SW 1271 (cell line): ENCODE results near the gene POLA2.
"Not testable (repeated sequence)": the region's sequence is repeated elsewhere in the genome, so short reads cannot be mapped to it uniquely, and the experiment has no call there.

Experiments
- DNase-seq, 2 experiments: peaks; one replicate each; lab custom pipeline; 2025; lab: John Stamatoyannopoulos, UW

Gene POLA2

DNA sequence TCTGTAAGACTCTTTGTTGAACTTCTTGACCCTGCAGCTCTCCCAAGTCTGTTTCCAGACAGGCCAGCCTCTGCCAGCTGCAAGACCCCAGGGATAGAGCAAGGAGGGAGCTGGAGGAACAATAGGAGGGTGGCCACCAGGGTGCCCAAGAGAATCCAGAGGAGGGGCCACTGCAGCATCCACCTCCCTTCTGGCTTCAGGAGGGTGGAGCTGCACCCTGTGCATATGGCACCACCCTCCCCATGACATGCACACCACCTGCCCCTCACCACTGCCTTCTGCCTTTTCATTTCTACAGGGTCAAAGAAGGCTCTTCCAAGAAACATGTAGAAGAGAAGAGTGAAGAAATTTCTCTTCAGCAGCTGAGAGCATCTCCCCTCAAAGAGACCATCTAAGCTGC is 20.1 kb upstream of the POLA2 start:
- DNase-seq = no peak

DNA sequence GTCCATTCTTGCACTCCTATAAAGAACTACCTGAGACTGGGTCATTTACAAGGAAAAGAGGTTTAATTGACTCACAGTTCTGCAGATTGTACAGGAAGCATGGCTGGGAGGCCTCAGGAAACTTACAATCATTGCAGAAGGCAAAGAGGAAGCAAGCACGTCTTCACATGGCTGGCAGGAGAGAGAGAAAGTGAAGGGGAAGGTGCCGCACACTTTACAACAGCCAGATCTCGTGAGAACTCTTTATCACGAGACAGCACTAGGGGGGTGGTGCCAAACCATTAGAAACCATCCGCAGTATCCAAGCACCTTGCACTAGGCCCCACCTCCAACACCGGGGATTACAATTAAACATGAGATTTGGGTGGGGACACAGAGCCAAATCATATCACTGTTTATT is 19.4 kb upstream of the POLA2 start:
- DNase-seq = no peak

DNA sequence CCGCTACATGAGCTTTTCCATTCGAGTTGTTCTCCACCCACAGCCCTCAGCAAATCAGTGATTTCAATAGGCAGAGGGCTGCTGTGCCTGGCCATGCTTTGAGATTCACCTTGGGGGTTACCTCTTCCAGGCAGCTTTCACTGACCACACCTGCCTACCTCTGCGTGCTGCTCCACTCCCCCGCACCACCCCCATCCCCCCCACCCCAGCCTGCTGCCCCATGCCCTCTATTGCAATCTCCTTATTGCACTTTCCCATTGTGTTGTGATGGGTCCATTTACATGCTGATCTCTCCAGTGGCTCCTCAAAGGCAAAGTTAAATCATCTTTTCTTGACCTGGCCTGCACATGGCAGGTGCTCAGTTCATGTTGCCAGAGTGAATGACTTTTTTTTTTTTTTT is 18.0 kb upstream of the POLA2 start:
- DNase-seq = no peak

DNA sequence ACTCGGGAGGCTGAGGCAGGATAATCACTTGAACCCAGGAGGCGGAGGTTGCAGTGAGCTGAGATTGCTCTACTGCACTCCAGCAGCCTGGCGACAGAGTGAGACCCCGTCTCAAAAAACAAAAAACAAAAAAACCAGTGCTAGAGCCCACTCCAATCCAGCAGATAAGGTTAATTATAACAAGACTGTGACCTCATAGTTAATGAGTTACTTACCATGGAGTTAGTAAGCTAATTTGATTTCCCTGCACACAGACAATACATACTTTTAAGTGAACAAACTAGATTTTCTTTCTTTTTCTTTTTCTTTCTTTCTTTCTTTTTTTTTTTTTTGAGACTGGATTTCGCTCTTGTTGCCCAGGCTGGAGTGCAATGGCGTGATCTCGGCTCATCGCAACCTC is 16.7 kb upstream of the POLA2 start:
- DNase-seq = not testable (repeated sequence)

DNA sequence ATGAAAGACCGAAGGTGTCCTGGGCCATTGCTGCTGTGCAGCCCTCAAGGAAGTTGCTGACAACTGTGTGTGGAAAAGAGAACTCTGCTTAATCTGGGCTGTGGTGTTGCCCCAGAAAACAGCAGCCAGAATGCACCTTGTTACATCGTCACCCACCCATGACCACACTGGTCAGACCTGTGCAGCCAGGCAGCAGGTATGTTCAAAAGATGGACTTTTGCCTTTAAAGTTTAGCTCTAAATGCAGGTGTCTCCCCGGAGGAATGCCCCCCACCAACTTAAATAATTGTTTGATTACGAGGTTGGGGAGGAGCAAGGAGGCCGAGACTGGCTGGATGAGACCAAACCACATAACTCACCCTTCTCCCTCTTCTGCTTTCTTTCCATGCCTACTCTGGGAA is 15.3 kb upstream of the POLA2 start:
- no peak for DNase-seq

DNA sequence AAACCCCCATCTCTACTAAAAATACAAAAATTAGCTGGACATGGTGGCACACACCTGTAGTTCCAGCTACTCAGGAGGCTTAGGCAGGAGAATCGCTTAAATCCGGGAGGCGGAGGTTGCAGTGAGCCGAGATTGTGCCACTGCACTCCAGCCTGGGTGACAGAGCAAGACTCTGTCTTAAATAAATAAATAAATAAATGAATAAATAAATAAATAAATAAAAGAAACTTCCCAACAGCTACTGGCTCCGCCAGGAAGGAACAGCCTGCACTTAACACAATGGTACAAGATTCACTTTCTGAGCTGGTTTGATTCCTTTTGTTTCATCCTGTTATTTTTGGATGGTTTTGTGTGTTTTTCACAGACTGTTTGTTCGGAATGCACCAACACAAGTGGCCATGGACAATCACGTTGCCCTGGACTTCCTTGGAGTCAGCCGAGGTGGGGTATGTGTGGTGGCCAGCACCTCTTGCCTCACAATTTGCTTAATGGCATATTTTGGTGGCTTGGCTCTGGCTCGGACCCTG is 13.5 kb upstream of the POLA2 start:
- not testable (repeated sequence) for DNase-seq

DNA sequence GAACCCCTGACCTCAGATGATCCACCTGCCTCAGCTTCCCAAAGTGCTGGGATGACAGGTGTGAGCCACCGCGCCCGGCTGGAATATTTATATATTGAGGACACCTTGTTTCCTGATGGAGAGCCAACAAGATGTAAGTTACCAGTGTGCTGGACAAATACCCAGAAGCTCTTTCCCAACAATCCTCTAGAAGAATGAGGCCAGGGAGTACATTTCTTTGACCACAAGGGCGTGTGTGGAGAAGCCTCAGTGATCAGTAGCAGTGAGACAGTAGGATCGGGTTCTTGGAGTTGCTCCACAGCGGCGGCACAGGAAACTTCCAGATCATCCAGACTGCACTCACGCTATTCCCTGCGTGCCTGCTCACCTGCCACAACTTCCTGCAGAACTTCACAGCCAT is 10.3 kb upstream of the POLA2 start:
- DNase-seq = no peak

DNA sequence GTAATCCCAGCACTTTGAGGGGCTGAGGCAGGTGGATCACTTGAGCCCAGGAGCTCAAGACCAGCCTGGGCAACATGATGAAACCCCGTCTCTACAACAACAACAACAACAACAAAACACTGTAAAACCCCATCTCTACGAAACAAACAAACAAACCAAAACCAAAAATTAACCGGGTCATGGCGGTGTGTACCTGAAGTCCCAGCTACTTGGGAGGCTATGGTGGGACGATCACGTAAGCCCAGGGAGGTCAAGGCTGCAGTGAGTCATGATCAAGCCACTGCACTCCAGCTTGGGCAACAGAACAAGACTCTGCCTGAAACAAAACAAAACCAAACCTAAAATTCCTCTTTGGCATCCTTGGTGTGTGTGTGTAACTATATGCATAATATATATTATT is 7.0 kb upstream of the POLA2 start:
- no peak for DNase-seq

DNA sequence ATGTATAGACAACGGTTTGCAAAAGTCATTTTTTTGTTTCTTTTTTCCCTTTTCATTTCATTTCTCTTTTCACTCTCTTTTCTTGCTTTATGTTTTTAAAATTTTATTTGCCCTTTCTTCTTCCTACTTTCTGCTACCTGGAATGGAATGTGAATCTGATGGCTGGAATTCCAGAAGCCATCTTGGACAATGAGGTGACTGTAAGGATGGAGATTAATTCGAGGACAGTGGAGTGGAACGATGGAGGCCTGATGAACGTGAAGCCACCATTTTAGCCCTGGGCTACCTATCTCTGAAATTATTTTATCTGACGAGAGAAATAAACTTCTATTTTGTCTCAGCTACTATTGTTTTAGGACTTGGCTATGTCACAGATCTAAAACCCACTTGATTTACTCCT is 2.8 kb upstream of the POLA2 start:
- DNase-seq = no peak

DNA sequence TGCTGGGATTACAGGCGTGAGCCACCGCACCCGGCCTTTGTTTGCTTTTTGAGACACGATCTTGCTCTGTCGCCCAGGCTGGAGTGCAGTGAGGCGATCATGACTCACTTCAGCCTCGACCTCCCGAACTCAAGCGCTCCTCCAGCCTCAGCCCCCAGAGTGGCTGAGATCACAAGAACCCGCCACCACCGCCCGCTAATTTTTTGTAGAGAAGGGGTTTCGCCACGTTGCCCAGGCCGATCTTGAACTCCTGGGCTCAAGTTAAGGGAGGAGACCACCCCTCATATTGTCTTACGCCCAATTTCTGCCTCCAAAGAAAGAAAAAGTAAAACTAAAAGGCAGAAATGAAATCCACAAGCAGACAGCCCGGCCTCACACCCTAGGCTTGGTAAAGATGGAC is 1.5 kb upstream of the POLA2 start:
- DNase-seq = no peak

DNA sequence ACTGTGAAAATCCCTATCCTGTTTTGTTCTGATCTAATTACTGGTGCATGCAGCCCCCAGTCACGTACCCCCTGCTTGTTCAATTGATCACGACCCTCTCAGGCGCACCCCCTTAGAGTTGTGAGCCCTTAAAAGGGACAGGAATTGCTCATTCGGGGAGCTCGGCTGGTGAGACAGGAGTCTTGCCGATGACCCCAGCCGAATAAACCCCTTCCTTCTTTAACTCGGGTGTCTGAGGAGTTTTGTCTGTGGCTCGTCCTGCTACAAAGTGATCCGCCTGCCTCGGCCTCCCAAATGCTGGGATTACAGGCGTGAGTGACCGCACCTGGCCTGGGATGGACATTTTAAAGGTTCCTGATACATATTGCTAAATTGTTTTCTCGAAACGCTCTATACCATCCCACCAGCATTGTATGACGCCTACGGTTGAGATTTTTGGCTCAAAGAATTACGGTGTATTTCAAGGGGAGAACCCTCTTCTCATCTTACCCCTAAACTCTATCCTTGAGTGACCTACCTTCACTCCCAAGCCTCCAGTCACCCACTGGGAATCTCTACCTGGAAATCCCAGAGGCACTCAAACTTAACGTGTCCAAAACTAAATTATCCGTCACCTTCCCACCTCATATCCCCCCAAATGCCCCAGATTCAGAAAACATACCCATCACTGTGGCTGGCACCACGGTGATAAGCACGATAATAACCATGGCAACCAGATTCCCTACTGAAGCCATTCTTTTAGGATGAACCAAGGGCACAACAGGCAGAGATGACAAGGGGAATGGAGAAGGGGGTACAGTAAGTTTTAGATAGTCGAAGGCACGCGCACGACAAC is 789 bp upstream of the POLA2 start:
- DNase-seq = no peak

DNA sequence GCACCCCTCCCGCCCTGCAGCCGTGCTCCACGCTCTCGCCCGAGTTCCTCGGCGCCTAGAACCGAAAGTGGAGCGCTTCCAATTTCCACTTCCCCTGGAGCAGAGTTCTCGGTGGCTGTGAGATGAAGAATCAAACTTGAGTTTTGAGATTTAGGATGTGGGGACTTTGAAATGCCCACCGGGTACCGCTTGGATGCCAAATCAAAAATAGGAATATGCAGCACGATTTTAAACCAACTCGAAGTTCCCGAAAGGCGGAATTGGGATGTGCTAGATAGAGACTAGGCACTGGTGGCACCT is 569 bp downstream of the POLA2 start:
- DNase-seq = no peak

DNA sequence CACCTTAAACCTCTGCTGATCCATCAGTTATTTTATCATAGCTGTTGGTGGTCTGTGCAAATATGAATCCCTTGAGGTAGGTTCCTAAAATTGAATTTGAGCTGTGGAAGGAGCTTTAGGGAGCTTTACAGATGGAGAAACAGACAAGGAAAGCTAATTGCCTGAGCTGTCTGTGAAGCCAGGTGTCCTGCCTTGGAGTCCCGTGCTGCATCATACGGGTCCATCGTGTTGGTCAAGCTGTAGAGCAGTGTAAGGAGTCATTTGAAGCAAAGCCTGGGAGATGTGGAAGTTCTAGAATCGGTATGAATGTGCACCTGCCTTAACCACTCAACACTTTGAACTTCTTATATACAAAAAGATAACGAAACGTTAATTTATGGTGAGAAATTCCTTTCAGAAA is 1.0 kb downstream of the POLA2 start:
- DNase-seq = no peak

DNA sequence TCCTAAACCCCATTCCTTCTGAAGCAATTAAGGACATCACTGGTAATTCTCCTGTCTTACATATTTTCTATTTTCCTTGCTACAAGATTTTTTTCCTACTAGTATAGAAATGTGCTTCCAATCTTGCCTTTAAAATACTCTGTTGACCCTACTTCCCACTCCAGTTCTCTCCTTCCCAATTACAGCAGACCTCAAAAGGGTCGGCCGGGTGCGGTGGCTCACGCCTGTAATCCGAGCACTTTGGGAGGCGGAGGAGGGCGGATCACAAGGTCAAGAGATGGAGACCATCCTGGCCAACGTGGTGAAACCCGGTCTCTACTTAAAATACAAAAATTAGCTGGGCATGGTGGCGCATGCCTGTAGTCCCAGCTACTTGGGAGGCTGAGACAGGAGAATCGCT is 3.0 kb downstream of the POLA2 start:
- not testable (repeated sequence) for DNase-seq

DNA sequence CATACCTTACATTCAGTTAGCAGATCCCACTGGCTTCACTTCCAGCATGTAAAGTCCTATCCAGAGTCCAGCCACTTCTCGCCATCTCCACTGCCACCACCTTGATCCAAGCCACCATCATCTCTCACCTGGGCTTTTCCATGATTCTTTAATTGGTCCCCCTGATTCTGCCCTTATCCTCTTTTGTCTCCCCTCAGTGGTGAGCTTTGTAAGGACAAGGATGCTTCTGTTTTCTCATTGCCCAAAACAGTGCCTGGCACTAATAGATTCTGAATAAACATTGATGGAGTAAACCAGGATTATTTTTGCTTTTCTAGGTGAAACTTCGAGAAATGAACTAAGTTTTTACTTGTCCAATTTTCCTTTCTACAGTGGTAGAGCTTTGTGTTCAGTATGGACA is 4.4 kb downstream of the POLA2 start:
- DNase-seq = no peak

DNA sequence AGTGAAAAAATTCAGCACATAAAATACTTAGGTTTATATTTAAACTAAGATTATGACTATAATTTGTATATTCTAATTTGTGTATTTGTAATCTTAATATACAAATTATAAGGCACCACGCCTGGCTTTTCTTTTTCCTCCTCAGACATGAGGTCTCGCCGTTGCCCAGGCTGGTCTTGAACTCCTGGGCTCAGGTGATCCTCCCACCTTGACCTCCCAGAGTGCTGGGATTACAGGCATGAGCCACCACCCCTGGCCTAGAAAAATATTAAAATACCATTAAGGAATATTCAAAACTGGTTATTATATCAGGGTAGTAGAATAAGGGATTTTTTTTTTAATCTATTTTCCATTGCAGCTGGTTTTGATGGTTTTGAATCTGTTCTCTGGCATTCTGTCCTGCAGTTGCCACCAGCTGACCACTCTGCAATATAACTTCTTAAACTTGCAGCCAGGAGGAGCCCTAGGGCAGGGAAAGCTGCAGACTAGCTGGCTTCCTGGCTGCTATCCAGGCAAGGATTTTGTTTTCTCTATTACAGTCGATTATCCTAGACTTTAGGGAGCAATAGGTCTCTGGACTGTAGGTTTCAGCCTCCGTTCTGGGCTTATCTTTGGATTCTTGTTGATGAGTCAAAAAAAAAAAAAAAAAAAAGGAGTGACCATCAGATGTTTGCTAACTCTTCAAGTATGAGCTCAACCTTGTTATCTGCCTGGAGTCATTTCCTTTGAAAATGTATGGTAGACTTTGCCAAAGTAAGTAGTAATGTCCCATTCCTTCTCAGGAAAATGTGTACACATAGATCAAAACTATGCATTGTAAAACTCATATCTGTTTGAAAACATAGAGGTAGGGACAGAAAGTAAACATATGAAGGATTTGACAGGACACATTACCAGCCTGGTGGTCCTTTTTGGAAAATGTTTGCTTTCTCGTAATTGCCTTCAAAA is 13.2 kb downstream of the POLA2 start:
- peak; percentile 86 to 90 for DNase-seq

DNA sequence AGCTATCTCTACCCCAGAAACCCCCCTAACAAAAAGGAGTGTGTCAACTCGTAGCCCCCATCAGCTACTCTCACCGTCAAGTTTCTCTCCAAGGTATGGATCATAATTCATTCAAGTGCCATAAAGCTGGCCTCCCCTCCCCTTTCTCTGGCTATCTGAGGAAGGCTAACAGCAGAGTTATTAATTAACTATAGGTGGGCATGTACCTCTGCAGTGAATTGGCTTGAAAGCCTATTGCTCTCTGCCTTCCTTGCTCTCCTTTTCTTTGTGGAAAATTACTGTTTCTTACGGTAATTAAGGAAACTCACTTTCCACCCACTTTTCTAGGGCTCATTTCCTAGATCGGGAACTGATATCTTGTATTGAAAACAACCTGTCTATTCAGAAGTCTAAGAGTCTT is 14.1 kb downstream of the POLA2 start:
- no peak for DNase-seq

DNA sequence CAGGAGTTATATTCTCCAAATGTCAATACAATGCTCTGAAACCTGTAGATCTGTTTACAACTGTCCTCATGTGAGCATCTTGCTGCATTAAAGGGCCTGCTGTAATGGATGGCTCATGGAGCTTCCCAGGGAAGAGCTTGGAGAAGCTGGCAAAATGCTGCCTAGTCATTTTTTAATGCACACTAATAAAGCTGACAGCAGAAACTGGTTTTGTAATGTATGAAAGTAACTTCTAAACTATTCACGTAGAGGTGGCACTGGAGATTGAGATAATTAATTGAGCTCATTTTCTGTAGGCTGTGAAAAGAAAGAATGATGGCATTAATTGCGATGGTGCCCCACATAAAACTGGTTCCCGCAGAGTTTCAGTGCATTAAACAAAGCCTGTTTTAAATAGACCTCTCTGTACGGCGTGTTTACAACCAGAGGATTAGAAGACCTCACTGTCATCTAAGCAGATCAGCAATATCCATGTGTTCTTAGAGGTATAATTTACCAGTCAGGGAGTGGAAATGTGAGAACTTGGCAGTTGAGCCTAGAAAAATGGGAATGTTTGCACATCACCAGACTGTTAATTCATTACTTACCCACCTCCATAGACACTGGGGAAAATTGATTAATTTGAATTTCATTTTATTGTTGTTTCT is 16.0 kb downstream of the POLA2 start:
- DNase-seq = no peak

DNA sequence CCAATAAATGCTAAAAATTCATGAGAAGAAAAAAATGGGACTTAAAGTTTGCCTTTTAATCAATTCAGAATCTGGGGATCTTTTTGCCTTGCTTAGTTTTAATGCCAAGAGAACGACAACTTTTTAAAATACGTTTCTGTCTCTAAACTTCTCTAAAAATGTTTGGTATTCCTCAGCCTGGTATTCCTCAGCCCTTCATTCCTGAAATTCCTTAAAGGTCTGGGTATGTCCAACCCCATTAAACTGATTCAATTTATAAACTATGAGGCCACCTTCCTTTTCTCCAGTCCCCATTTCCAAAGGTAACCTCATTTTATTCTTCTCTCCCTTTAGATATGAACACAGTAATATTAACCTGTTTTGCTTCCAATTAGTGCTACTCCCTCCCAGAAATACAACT is 16.6 kb downstream of the POLA2 start:
- no peak for DNase-seq

DNA sequence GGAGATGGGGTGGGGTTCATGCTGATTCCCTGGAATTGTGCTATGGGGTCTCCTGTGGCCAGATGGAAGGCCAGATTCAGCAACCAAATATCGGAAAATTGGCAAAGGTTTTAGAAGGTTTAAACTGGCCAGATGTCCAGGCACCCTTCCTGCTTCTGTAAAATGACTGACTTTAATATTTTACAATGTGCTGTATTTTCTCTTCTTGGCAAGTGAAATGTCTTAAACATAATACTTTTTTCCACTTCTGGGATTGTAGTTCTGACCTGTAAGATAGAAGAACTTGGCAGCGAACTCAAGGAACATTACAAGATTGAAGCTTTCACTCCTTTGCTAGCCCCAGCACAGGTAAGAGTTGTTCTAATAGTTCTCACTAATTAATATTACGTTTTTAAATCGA is 17.5 kb downstream of the POLA2 start:
- DNase-seq = no peak

DNA sequence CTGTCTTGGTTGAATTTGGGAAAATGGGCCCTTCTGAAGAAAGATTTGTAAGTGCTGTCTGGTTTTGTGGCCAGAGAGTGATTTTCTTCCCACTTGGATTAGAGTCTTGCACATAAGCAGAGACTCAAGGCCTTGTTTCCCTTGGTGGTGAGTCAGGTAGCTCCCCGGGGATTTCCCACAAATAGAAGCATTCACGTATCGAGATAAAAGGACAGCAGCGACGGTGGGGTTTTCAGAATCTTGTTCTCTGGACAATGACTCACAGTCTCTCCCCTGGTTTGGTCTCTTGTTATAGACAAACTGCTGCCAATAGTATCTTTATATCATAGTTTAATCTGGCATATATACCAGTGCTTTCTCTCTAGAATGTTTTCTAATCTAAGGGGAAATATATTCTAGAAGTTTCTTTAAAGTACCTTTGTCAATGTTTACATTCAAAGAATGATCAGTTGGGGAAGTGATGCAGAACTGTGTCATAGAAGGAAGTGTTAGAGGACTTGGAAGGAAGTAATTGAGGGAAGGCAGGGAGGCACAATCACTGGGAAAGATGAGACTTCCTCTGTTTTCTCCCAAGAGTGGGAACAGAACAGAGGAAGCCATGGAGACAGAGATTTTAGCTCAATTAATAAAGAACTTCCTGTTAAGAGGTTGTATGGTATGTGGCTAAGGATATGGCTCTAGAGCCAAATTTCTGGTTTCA is 18.1 kb downstream of the POLA2 start:
- DNase-seq = peak; percentile 42 to 78

DNA sequence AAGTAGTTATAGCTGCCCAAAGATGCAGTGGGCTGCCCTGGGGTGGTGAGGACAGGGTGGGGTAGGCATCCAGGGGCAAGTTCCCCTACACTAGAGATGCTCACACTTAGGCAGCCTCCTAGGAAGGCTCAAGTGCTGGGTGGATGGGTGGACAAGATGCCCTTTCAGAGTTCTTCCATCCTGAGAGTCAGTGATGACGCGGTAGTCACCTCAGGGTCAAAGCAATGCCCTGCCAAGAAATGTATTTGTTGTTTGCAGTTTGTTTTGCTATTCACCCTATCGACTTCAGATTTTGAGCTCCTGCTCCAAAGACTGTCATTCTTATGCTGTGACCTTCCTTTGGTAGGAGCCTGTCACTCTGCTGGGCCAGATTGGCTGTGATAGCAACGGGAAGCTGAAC is 18.9 kb downstream of the POLA2 start:
- DNase-seq = no peak
